Neural cell (in vitro differentiated cells): Measurements from ENCODE around the gene EXOC4.

Experiments used
- POLR2AphosphoS5 ChIP-seq: IDR thresholded peaks from 2 replicates; pipeline ENCODE4 v1.6.1; 2012
- TF ChIP-seq, protein P1 (sequence below): fragments of 450-650 bp; IDR thresholded peaks from 2 replicates; pipeline ENCODE4 v1.5.1; 2014; ENCODE audit warnings: antibody characterized with exemption, mild to moderate bottlenecking, moderate library complexity; ENCODE audit not compliant: poor library complexity, severe bottlenecking
- TF ChIP-seq, protein P2 (sequence below): IDR thresholded peaks from 2 replicates; pipeline ENCODE4 v1.6.1; 2012; ENCODE audit warnings: borderline replicate concordance

DNA sequence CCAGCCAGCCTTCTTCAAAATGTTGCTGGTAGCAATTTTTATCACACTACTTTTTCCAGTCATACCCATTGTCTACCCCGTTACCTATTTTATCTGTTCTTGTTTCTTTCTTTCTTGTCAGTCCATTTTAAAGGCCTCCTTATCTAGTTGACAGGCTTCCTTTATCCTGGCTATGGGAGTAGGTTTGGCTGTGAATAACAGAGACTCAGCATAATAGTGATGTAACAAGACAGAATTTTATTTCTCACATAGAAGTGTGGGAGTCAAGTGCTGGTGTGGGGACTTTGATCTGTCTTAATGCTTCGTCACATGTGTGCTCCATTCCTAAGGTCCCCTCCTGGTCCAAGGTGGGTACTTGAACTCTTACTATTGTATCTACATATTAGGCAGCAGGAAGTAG, 283.6 kb downstream of the EXOC4 start:
- TF ChIP-seq, protein P1, sequence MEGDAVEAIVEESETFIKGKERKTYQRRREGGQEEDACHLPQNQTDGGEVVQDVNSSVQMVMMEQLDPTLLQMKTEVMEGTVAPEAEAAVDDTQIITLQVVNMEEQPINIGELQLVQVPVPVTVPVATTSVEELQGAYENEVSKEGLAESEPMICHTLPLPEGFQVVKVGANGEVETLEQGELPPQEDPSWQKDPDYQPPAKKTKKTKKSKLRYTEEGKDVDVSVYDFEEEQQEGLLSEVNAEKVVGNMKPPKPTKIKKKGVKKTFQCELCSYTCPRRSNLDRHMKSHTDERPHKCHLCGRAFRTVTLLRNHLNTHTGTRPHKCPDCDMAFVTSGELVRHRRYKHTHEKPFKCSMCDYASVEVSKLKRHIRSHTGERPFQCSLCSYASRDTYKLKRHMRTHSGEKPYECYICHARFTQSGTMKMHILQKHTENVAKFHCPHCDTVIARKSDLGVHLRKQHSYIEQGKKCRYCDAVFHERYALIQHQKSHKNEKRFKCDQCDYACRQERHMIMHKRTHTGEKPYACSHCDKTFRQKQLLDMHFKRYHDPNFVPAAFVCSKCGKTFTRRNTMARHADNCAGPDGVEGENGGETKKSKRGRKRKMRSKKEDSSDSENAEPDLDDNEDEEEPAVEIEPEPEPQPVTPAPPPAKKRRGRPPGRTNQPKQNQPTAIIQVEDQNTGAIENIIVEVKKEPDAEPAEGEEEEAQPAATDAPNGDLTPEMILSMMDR: no peak
- TF ChIP-seq, protein P2, sequence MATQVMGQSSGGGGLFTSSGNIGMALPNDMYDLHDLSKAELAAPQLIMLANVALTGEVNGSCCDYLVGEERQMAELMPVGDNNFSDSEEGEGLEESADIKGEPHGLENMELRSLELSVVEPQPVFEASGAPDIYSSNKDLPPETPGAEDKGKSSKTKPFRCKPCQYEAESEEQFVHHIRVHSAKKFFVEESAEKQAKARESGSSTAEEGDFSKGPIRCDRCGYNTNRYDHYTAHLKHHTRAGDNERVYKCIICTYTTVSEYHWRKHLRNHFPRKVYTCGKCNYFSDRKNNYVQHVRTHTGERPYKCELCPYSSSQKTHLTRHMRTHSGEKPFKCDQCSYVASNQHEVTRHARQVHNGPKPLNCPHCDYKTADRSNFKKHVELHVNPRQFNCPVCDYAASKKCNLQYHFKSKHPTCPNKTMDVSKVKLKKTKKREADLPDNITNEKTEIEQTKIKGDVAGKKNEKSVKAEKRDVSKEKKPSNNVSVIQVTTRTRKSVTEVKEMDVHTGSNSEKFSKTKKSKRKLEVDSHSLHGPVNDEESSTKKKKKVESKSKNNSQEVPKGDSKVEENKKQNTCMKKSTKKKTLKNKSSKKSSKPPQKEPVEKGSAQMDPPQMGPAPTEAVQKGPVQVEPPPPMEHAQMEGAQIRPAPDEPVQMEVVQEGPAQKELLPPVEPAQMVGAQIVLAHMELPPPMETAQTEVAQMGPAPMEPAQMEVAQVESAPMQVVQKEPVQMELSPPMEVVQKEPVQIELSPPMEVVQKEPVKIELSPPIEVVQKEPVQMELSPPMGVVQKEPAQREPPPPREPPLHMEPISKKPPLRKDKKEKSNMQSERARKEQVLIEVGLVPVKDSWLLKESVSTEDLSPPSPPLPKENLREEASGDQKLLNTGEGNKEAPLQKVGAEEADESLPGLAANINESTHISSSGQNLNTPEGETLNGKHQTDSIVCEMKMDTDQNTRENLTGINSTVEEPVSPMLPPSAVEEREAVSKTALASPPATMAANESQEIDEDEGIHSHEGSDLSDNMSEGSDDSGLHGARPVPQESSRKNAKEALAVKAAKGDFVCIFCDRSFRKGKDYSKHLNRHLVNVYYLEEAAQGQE: no peak
- TF ChIP-seq POLR2AphosphoS5: no peak
